HepG2 (cell line): ENCODE results near the gene KDM5B.

Experiments used
- CEBPB ChIP-seq: IDR thresholded peaks from 2 replicates; pipeline ENCODE4 v1.6.1; 2011; ENCODE audit warnings: low read depth, low read length, improper control_type of control experiment, borderline replicate concordance
- ELF1 ChIP-seq: sonication (generic); formaldehyde crosslinking; IDR thresholded peaks from 2 replicates; pipeline ENCODE4 v1.4.0; 2020; ENCODE audit warnings: missing genetic modification reagents
- FOSL1 ChIP-seq: sonication (generic); formaldehyde crosslinking; IDR thresholded peaks from 2 replicates; pipeline ENCODE4 v1.9.0; 2021; ENCODE audit warnings: missing genetic modification reagents, borderline replicate concordance
- GMEB1 ChIP-seq: sonication (generic); formaldehyde crosslinking; IDR thresholded peaks from 2 replicates; pipeline ENCODE4 v1.5.1; 2020; ENCODE audit warnings: missing genetic modification reagents, mild to moderate bottlenecking, borderline replicate concordance
- RNF219 ChIP-seq: sonication (generic); formaldehyde crosslinking; IDR thresholded peaks from 2 replicates; pipeline ENCODE4 v1.5.0; 2020; ENCODE audit warnings: mild to moderate bottlenecking, missing genetic modification reagents
- SUZ12 ChIP-seq: fragments of 150-350 bp; IDR thresholded peaks from 2 replicates; pipeline ENCODE4 v1.6.1; 2014; ENCODE audit warnings: low read depth, low read length
- TAF15 ChIP-seq: fragments of 200-400 bp; formaldehyde crosslinking; IDR thresholded peaks from one replicate; pipeline ENCODE4 v1.6.1; 2018; ENCODE audit warnings: mild to moderate bottlenecking, low read depth, low read length; ENCODE audit not compliant: poor library complexity, severe bottlenecking
- YEATS2 ChIP-seq: sonication (generic); formaldehyde crosslinking; IDR thresholded peaks from 2 replicates; pipeline ENCODE4 v1.4.0; 2020; ENCODE audit warnings: missing genetic modification reagents, borderline replicate concordance
- ZNF577 ChIP-seq: sonication (generic); formaldehyde crosslinking; IDR thresholded peaks from 2 replicates; pipeline ENCODE4 v1.4.0; 2020; ENCODE audit warnings: mild to moderate bottlenecking, low read depth, missing genetic modification reagents, borderline replicate concordance
- ZNF639 ChIP-seq: conservative IDR thresholded peaks from 2 replicates; pipeline ENCODE4 v1.6.1; 2018; ENCODE audit warnings: missing genetic modification reagents
- ZNF841 ChIP-seq: sonication (generic); formaldehyde crosslinking; IDR thresholded peaks from 2 replicates; pipeline ENCODE4 v1.8.1; 2023; ENCODE audit warnings: missing genetic modification reagents, borderline replicate concordance

GRCh38 chr1:202694314-202694713 is 113.9 kb downstream of the KDM5B start:
- TF ChIP-seq CEBPB: no peak
- TF ChIP-seq ZNF577 (CRISPR knock-in tag): no peak
- TF ChIP-seq ELF1 (CRISPR knock-in tag): no peak
- TF ChIP-seq GMEB1 (CRISPR knock-in tag): no peak
- TF ChIP-seq FOSL1 (CRISPR knock-in tag): no peak
- no peak for TF ChIP-seq SUZ12
- TF ChIP-seq RNF219 (CRISPR knock-in tag): no peak
- TF ChIP-seq YEATS2 (CRISPR knock-in tag): no peak
- no peak for TF ChIP-seq TAF15
- TF ChIP-seq ZNF639 (CRISPR knock-in tag): no peak
- TF ChIP-seq ZNF841 (CRISPR knock-in tag): no peak
